Iris pigment epithelial cell (primary cell): Measurements from ENCODE around the gene ZBED5.

Experiments used
- DNase-seq: peaks from one replicate; pipeline ENCODE4 v3.0.0-alpha.2; 2011; ENCODE audit warnings: low read depth

Gene ZBED5

GRCh38 chr11:10878408-10879214 is 20.8 kb upstream of the ZBED5 start:
- peak; percentile 79 for DNase-seq

- DNase-seq, result no peak
Measured at GRCh38 chr11:10876158-10876557, 18.3 kb upstream of the ZBED5 start.

GRCh38 chr11:10875430-10876021 is 17.7 kb upstream of the ZBED5 start:
- no peak for DNase-seq

GRCh38 chr11:10872097-10872496 is 14.2 kb upstream of the ZBED5 start:
- no peak for DNase-seq

GRCh38 chr11:10868352-10868751 is 10.5 kb upstream of the ZBED5 start:
- peak; percentile 46 for DNase-seq

- peak; percentile 81 for DNase-seq
Measured at GRCh38 chr11:10866893-10867331, 9.1 kb upstream of the ZBED5 start.

- no peak for DNase-seq
Measured at GRCh38 chr11:10865837-10866270, 8.0 kb upstream of the ZBED5 start.

GRCh38 chr11:10864688-10865087 is 6.8 kb upstream of the ZBED5 start:
- peak; percentile 26 for DNase-seq

GRCh38 chr11:10862446-10862845 is 4.6 kb upstream of the ZBED5 start:
- no peak for DNase-seq

- DNase-seq, result no peak
Measured at GRCh38 chr11:10861799-10862198, 3.9 kb upstream of the ZBED5 start.

GRCh38 chr11:10861047-10861446 is 3.2 kb upstream of the ZBED5 start:
- DNase-seq, result no peak

- DNase-seq, result peak; percentile 60
Measured at GRCh38 chr11:10858439-10859325, 829 bp upstream of the ZBED5 start.

GRCh38 chr11:10857459-10857708 is 469 bp downstream of the ZBED5 start:
- DNase-seq, result no peak

GRCh38 chr11:10856689-10857458 is 979 bp downstream of the ZBED5 start:
- DNase-seq, result peak; percentile 29

- DNase-seq, result no peak
Measured at GRCh38 chr11:10855295-10855694, 2.6 kb downstream of the ZBED5 start.

- no peak for DNase-seq
Measured at GRCh38 chr11:10847960-10848860, 9.6 kb downstream of the ZBED5 start.

- no peak for DNase-seq
Measured at GRCh38 chr11:10846660-10847059, 11.2 kb downstream of the ZBED5 start.

GRCh38 chr11:10845589-10845988 is 12.3 kb downstream of the ZBED5 start:
- no peak for DNase-seq

GRCh38 chr11:10844796-10845195 is 13.1 kb downstream of the ZBED5 start:
- no peak for DNase-seq

- DNase-seq, result no peak
Measured at GRCh38 chr11:10844356-10844755, 13.5 kb downstream of the ZBED5 start.

GRCh38 chr11:10838881-10839280 is 19.0 kb downstream of the ZBED5 start:
- DNase-seq, result no peak
